ENCODE data around the gene OR11H12.
"Not testable (repeated sequence)": the region's sequence is repeated elsewhere in the genome, so short reads cannot be mapped to it uniquely, and the experiment has no call there.

Gene OR11H12

GRCh38 chr14:18600817-18601216 is at the start of gene OR11H12:
Gene OR11H12, plus strand, starts transcription at chr14:18601117. Its CDS starts 0 bp downstream, at chr14:18601117.
- DNase-seq (ENCODE audit: low spot score), result not testable (repeated sequence)

- not testable (repeated sequence) for DNase-seq (ENCODE audit: low spot score)
Measured at GRCh38 chr14:18582908-18583307, 18.0 kb upstream of the OR11H12 start.

GRCh38 chr14:18626610-18627213 is 25.8 kb downstream of the OR11H12 start:
- DNase-seq (ENCODE audit: low spot score), result not testable (repeated sequence)

GRCh38 chr14:18636066-18636465 is 35.1 kb downstream of the OR11H12 start:
- not testable (repeated sequence) for DNase-seq (ENCODE audit: low spot score)

GRCh38 chr14:18638032-18638431 is 37.1 kb downstream of the OR11H12 start:
- not testable (repeated sequence) for DNase-seq (ENCODE audit: low spot score)

GRCh38 chr14:18638785-18639184 is 37.9 kb downstream of the OR11H12 start:
- DNase-seq (ENCODE audit: low spot score), result not testable (repeated sequence)

GRCh38 chr14:18646075-18646730 is 45.3 kb downstream of the OR11H12 start:
- not testable (repeated sequence) for DNase-seq (ENCODE audit: low spot score)
